Kidney (tissue), 14 donors: Measurements from ENCODE around the gene METTL6. TPM values are rescaled to one million over a fixed set of nuclear protein-coding genes. Genes with fewer than 3 reads are reported as not detected.

Experiments
- DNase-seq, 5 donors: peaks; one replicate each; pipeline ENCODE4 v3.0.0-alpha.2; 2013 to 2020
- FAIRE-seq: peaks from 2 replicates; lab custom pipeline; 2012; peaks lifted over from hg19 to GRCh38; lab: Jason Lieb, UNC
- H3K27ac ChIP-seq, 2 donors: one replicate each; pipeline ENCODE4 v1.7.0; 2013; ENCODE audit warnings: low read depth in 2 of 2, low read length in 2 of 2, inconsistent platforms in 1 of 2
- H3K27me3 ChIP-seq: one replicate; pipeline ENCODE4 v1.7.1; 2013; ENCODE audit warnings: low read length, inconsistent platforms; ENCODE audit not compliant: control insufficient read depth, insufficient read depth
- H3K36me3 ChIP-seq, 3 donors: one replicate each; pipeline versions ENCODE4 v1.7.0 to v1.7.1; 2013; ENCODE audit warnings: low read length in 3 of 3, control low read depth in 1 of 3, inconsistent platforms in 1 of 3; ENCODE audit not compliant: insufficient read depth in 3 of 3, control insufficient read depth in 2 of 3
- H3K4me1 ChIP-seq, 3 donors: one replicate each; pipeline versions ENCODE4 v1.7.0 to v1.7.1; 2013; ENCODE audit warnings: low read length in 3 of 3, inconsistent platforms in 1 of 3, low read depth in 1 of 3; ENCODE audit not compliant: control insufficient read depth in 2 of 3, insufficient read depth in 2 of 3
- H3K4me3 ChIP-seq, 3 donors: one replicate each; pipeline versions ENCODE4 v1.7.0 to v1.8.1; 2013; ENCODE audit warnings: low read length in 3 of 3, control low read depth in 1 of 3, inconsistent platforms in 1 of 3
- H3K9ac ChIP-seq, 3 donors: one replicate each; pipeline versions ENCODE4 v1.7.0 to v1.7.1; 2013; ENCODE audit warnings: low read length in 3 of 3, control low read depth in 1 of 3, inconsistent platforms in 1 of 3
- H3K9me3 ChIP-seq, 3 donors: one replicate each; pipeline versions ENCODE4 v1.7.0 to v1.7.1; 2013; ENCODE audit warnings: low read length in 3 of 3, control low read depth in 1 of 3, inconsistent platforms in 1 of 3; ENCODE audit not compliant: control insufficient read depth in 2 of 3, insufficient read depth in 1 of 3
- intact Hi-C: fragments of 100-400 bp; cut with DNase I; formaldehyde crosslinking; loops from one replicate; pipeline ENCODE4 v1.11.1; 2022
- polyA plus RNA-seq: library from polyadenylated mRNA; stranded (reverse); fragments of 350-450 nt; fragmentation: Illumina TruSeq; extraction: RNeasy Lipid Tissue Mini Kit (QIAGEN cat#74804); gene quantifications from one replicate; pipeline ENCODE4 v1.2.3, GENCODE V29; 2014; ENCODE audit warnings: low read depth, low replicate concordance; ENCODE audit not compliant: insufficient read depth
- total RNA-seq: library from RNA; stranded (reverse); fragmentation: NEBNext Ultra II Directional; extraction: Animal tissue kit (Norgen Biotek cat#: 25700); gene quantifications from one replicate; pipeline ENCODE4 v1.2.1, GENCODE V29; 2021
- TF ChIP-seq, protein P1 (sequence below): IDR thresholded peaks from 3 replicates; pipeline ENCODE4 v1.5.1; 2012; ENCODE audit warnings: mild to moderate bottlenecking, moderate library complexity, borderline replicate concordance; ENCODE audit not compliant: insufficient read depth; ENCODE audit errors: extremely low read depth
- donor health status: control.
- donor health status: control.
- donor health status: control.
- donor health status: control.
- donor health status: control.
- donor health status: DM: yes; HTN: yes; CAD: no.
- donor health status: Normal renal cell carcinoma (clear cell type).

METTL6 gene
- total and polyA plus RNA-seq, 2 donors from 2014 or later, result 9.7 to 18.6 TPM

DNA sequence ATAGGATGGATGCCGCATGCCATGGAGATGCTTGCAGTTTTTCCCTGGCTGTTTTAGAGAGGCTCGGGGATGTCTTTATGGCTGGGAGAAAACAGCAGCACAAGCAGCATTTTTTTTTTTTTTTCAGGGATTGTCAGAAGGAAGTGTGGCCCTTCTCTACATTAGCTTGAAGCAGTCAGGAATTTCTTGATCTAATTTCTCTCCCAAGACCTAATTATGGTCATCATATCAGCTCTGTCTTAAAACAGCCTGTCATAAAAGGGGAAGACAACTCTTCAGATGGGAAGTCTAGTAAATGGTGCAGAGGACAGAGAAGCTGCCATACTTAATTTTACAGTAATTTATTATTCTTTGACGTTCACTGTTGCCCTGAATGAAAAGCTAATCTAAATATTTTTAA lies 44.5 kb upstream of the METTL6 start:
- H3K4me3 ChIP-seq, result no peak overlapping the region
- no peak overlapping the region for H3K27ac ChIP-seq
- H3K27me3 ChIP-seq, result no peaks in the 10 kb centered on the region
- intact Hi-C loops, result no loop called here
- no peaks in the 10 kb centered on the region for H3K36me3 ChIP-seq
- TF ChIP-seq, protein P1, sequence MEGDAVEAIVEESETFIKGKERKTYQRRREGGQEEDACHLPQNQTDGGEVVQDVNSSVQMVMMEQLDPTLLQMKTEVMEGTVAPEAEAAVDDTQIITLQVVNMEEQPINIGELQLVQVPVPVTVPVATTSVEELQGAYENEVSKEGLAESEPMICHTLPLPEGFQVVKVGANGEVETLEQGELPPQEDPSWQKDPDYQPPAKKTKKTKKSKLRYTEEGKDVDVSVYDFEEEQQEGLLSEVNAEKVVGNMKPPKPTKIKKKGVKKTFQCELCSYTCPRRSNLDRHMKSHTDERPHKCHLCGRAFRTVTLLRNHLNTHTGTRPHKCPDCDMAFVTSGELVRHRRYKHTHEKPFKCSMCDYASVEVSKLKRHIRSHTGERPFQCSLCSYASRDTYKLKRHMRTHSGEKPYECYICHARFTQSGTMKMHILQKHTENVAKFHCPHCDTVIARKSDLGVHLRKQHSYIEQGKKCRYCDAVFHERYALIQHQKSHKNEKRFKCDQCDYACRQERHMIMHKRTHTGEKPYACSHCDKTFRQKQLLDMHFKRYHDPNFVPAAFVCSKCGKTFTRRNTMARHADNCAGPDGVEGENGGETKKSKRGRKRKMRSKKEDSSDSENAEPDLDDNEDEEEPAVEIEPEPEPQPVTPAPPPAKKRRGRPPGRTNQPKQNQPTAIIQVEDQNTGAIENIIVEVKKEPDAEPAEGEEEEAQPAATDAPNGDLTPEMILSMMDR, result no peak
- no peak for FAIRE-seq
- DNase-seq, result no peak
- H3K4me1 ChIP-seq, result no peaks in the 10 kb centered on the region
- no peak overlapping the region for H3K9ac ChIP-seq
- no peaks in the 10 kb centered on the region for H3K9me3 ChIP-seq

DNA sequence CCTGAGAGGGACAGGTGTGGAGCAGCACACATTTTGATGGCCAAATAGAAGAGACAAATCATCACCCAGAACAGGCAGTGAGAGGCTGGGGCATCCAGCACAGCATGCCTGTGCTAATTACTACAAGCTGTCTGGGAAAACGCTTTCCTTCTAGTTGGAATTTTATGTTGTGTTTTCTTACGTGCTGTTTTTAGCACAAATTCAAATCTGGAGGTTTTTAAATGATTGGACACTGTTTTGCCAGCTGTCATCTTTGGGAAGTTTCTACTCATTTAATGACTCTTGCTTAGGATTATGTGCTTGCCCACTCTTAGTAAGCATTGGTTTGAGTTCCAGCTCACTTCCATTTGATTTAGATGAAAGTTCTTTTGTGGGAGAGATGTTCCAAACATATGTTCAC lies 43.5 kb upstream of the METTL6 start:
- Histone ChIP-seq H3K9me3 (no peaks in the 10 kb centered on the region), H3K27ac (no peak overlapping the region), H3K36me3 (no peaks in the 10 kb centered on the region), H3K27me3 (no peaks in the 10 kb centered on the region), H3K4me3 (no peak overlapping the region), H3K4me1 (no peaks in the 10 kb centered on the region), H3K9ac (no peak overlapping the region)
- FAIRE-seq, result no peak
- TF ChIP-seq, protein P1, result no peak
- DNase-seq, result no peak
- intact Hi-C loops, result no loop called here

DNA sequence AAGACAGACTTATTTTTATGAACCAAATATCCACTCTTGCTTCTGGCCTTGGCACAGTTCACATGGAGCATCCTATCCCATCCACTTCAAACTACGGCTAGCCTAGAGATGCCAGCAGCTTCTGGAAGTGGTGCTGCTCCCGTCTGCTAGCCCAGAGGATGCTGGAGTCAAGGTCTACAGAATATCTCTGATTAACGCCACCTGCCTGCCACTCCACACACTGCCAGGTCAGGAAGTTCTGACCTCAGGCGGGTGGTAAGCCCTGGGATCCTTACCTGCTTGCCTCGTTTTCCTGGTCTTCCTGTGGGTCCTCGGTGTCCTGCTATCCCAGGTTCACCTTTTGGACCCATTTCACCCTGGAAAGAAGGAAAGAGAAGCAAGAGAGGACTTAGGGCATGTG lies 42.9 kb upstream of the METTL6 start:
- Histone ChIP-seq H3K36me3 (no peaks in the 10 kb centered on the region), H3K4me1 (no peaks in the 10 kb centered on the region), H3K4me3 (no peak overlapping the region), H3K27me3 (no peaks in the 10 kb centered on the region), H3K9me3 (no peaks in the 10 kb centered on the region), H3K9ac (no peak overlapping the region), H3K27ac (no peak overlapping the region)
- FAIRE-seq (no peak), DNase-seq (no peak)
- intact Hi-C loops, result no loop called here
- TF ChIP-seq, protein P1, result no peak
